Thyroid gland (tissue), 4 donors: Measurements from ENCODE around the gene RGS4. TPM values are rescaled to one million over a fixed set of nuclear protein-coding genes. Genes with fewer than 3 reads are reported as not detected.
A peak's percentile ranks its signal among the peaks of the same experiment; 100 is the strongest.

ENCODE experiments used
- DNase-seq, 2 donors: peaks; one replicate each; pipeline ENCODE4 v3.0.0-alpha.2; 2019
- H3K27ac ChIP-seq, 3 donors: fragments of 200-600 bp; sonication (generic); 1 replicate in 2 of 3; 2 replicates in 1 of 3; pipeline ENCODE4 v1.5.1; 2016 to 2019; ENCODE audit warnings: mild to moderate bottlenecking in 1 of 3, moderate library complexity in 1 of 3
- H3K27me3 ChIP-seq: fragments of 200-600 bp; sonication (generic); one replicate; pipeline ENCODE4 v1.5.1; 2019
- H3K36me3 ChIP-seq, 2 donors: fragments of 200-600 bp; sonication (generic); one replicate each; pipeline ENCODE4 v1.5.1; 2016 to 2019
- H3K4me1 ChIP-seq, 2 donors: fragments of 200-600 bp; sonication (generic); one replicate each; pipeline ENCODE4 v1.5.1; 2017 to 2019
- H3K4me3 ChIP-seq, 3 donors: fragments of 200-600 bp; sonication (generic); replicated peaks in 1 of 3; 1 replicate in 2 of 3; 2 replicates in 1 of 3; pipeline ENCODE4 v1.5.1; 2016; ENCODE audit warnings: mild to moderate bottlenecking in 1 of 3
- H3K9me3 ChIP-seq: fragments of 200-600 bp; sonication (generic); one replicate; pipeline ENCODE4 v1.5.1; 2017
- CTCF ChIP-seq, 6 experiments: fragments of 200-600 bp in 3 of 6; fragments of 450-650 bp in 3 of 6; sonication (generic) in 3 of 6; IDR thresholded peaks; one replicate each; pipeline ENCODE4 v1.5.1; 2016 to 2019; ENCODE audit warnings: antibody characterized with exemption in 6 of 6, mild to moderate bottlenecking in 2 of 6, inconsistent platforms in 1 of 6, moderate library complexity in 1 of 6
- POLR2A ChIP-seq, 2 donors: fragments of 450-650 bp; IDR thresholded peaks; one replicate each; pipeline ENCODE4 v1.6.1; 2017; ENCODE audit warnings: antibody characterized with exemption in 2 of 2, mild to moderate bottlenecking in 2 of 2, moderate library complexity in 1 of 2
- WGBS, 2 donors: methylation state at CpG; one replicate each; pipeline ENCODE4 v1.1.5; 2017; 5-methylcytosine and 5-hydroxymethylcytosine counted together
- intact Hi-C: fragments of 100-400 bp; cut with DNase I; formaldehyde crosslinking; loops from one replicate; pipeline ENCODE4 v1.15.1; 2023
- total RNA-seq, 4 donors: library from RNA; depleted of rRNA; stranded (reverse); fragments of >200 nt; gene quantifications; one replicate each; pipeline ENCODE4 v1.2.3, GENCODE V29; 2016

The RGS4 gene
- total RNA-seq, 4 donors from 2014 or later = 1.8 to 10.5 (median 3.7) TPM

GRCh38 chr1:163048869-163049268, 20.3 kb upstream of the RGS4 start:
- WGBS, 2 donors = 70 to 82% methylated on average over 5 of the region's 5 CpGs
- no peak for TF ChIP-seq POLR2A (IDR thresholded peaks at IDR 0.05)
- no peak for TF ChIP-seq CTCF (IDR thresholded peaks at IDR 0.05)
- no peak overlapping the region for H3K27ac ChIP-seq
- H3K4me3 ChIP-seq = no peak overlapping the region
- no peaks in the 10 kb centered on the region for H3K4me1 ChIP-seq
- H3K9me3 ChIP-seq = no peaks in the 10 kb centered on the region
- DNase-seq = no peak
- H3K36me3 ChIP-seq = no peaks in the 10 kb centered on the region
- H3K27me3 ChIP-seq = no peaks in the 10 kb centered on the region
- intact Hi-C loops = no loop called here

- intact Hi-C loops = no loop called here
- Histone ChIP-seq H3K9me3 (no peaks in the 10 kb centered on the region), H3K4me3 (no peak overlapping the region), H3K4me1 (no peaks in the 10 kb centered on the region), H3K27me3 (no peaks in the 10 kb centered on the region), H3K27ac (no peak overlapping the region), H3K36me3 (no peaks in the 10 kb centered on the region)
- DNase-seq = no peak
- WGBS, 2 donors = 92 to 93% methylated on average over 6 of the region's 6 CpGs
- TF ChIP-seq POLR2A (IDR thresholded peaks at IDR 0.05) (no peak), CTCF (IDR thresholded peaks at IDR 0.05) (no peak)
Measured at GRCh38 chr1:163049296-163049695, 19.9 kb upstream of the RGS4 start.

GRCh38 chr1:163050496-163050895, 18.7 kb upstream of the RGS4 start:
- intact Hi-C loops = no loop called here
- DNase-seq = no peak
- TF ChIP-seq POLR2A (IDR thresholded peaks at IDR 0.05) (no peak), CTCF (IDR thresholded peaks at IDR 0.05) (no peak)
- no peaks in the 10 kb centered on the region for H3K9me3 ChIP-seq
- H3K4me1 ChIP-seq = peaks cover 6 to 7% of the 10 kb centered on the region in 2 donors
- H3K27me3 ChIP-seq = no peaks in the 10 kb centered on the region
- H3K4me3 ChIP-seq = no peak overlapping the region
- no peaks in the 10 kb centered on the region for H3K36me3 ChIP-seq
- H3K27ac ChIP-seq = no peak overlapping the region

GRCh38 chr1:163054181-163054591, 15.0 kb upstream of the RGS4 start:
- intact Hi-C loops = no loop called here
- DNase-seq = peak; percentile 67 to 79
- TF ChIP-seq POLR2A (IDR thresholded peaks at IDR 0.05) (no peak), CTCF (IDR thresholded peaks at IDR 0.05) (no peak)

GRCh38 chr1:163055005-163055404, 14.2 kb upstream of the RGS4 start:
- H3K36me3 ChIP-seq = no peaks in the 10 kb centered on the region
- no peaks in the 10 kb centered on the region for H3K27me3 ChIP-seq
- TF ChIP-seq CTCF (IDR thresholded peaks at IDR 0.05) (no peak), POLR2A (IDR thresholded peaks at IDR 0.05) (no peak)
- no peak overlapping the region for H3K27ac ChIP-seq
- H3K4me3 ChIP-seq = no peak overlapping the region
- 35 to 46% methylated on average over 2 of the region's 2 CpGs for WGBS, 2 donors
- peaks cover 6 to 7% of the 10 kb centered on the region in 2 donors for H3K4me1 ChIP-seq
- no peaks in the 10 kb centered on the region for H3K9me3 ChIP-seq
- no peak for DNase-seq
- intact Hi-C loops = no loop called here

More at GRCh38 chr1:163054181-163054591, 15.0 kb upstream of the RGS4 start:
- Histone ChIP-seq H3K9me3 (no peaks in the 10 kb centered on the region), H3K27me3 (no peaks in the 10 kb centered on the region), H3K4me1 (peaks cover 6 to 7% of the 10 kb centered on the region in 2 donors), H3K36me3 (no peaks in the 10 kb centered on the region), H3K27ac (no peak overlapping the region), H3K4me3 (no peak overlapping the region)
- WGBS, 2 donors = 10 to 21% methylated on average over 1 to 2 of the region's 2 CpGs
